HG03342 (cell line): ENCODE measurements around the gene DNASE1L1.

Experiments
- ATAC-seq: cut with Tn5 transposase; IDR thresholded peaks from one replicate; pipeline ENCODE4 v1.9.1; 2021; ENCODE audit warnings: mild to moderate bottlenecking, moderate library complexity; ENCODE audit not compliant: unreplicated experiment

DNASE1L1 gene

GRCh38 chrX:154354013-154354412, 55.0 kb downstream of the DNASE1L1 start:
- no peak for ATAC-seq

DNA sequence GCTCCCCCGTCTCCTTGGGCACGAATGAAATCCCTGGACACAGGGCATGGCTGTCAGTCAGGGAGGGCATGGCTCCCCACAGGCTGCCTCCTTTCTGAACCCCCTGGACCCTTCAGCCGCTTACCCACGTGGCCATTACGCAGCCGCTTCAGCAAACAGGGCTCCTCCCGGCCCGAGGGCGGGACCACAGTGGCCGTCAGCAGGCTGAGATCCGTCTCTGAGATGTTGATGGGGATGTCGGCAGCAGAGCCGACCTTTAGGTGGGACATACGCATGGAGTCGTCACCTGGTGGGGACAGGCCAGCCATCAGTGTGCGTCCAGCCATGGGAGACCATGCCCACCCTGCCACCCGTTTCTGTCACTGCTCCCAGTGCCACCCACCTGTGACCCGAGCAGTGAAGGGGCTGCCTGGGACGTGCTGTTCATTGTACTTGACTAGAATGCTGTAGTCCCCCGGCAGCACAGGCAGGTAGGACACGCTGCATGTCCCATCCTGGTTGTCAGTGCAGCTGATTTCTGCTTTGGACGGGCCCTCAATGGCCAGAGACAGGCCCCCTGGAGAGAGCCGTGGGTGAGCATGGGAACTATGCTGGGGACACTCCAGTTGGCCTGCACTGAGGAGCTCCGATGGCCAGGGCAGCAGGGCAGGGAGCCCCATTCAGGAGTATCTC, 55.7 kb downstream of the DNASE1L1 start:
- no peak for ATAC-seq

GRCh38 chrX:154352466-154352865, 56.6 kb downstream of the DNASE1L1 start:
- no peak for ATAC-seq

GRCh38 chrX:154352012-154352401, 57.0 kb downstream of the DNASE1L1 start:
- no peak for ATAC-seq
